Central memory CD8-positive, alpha-beta T cell (primary cell): ENCODE results near the gene NR6A1.

ENCODE experiments used
- ATAC-seq: fragments of 150-1000 bp; cut with Tn5 transposase; replicated peaks from 2 replicates; pipeline ENCODE4 v1.10.0; 2022; ENCODE audit warnings: mild to moderate bottlenecking, moderate FRiP score, moderate number of reproducible peaks; ENCODE audit not compliant: poor library complexity, severe bottlenecking; ENCODE audit errors: extremely low read depth
- DNase-seq, 2 donors: peaks; one replicate each; pipeline ENCODE4 v3.0.0; 2021; ENCODE audit warnings: low spot score in 2 of 2
- H3K27ac Mint-ChIP-seq: one replicate; pipeline ENCODE4 v1.8.0; 2022; ENCODE audit warnings: low read depth, mild to moderate bottlenecking, moderate library complexity, mixed read lengths
- H3K27me3 Mint-ChIP-seq: one replicate; pipeline ENCODE4 v1.8.0; 2022; ENCODE audit warnings: mixed read lengths
- H3K36me3 Mint-ChIP-seq: one replicate; pipeline ENCODE4 v1.8.0; 2022; ENCODE audit warnings: mild to moderate bottlenecking, moderate library complexity, mixed read lengths; ENCODE audit not compliant: insufficient read depth
- H3K4me1 Mint-ChIP-seq: one replicate; pipeline ENCODE4 v1.8.0; 2022; ENCODE audit warnings: mixed read lengths
- H3K4me3 Mint-ChIP-seq: one replicate; pipeline ENCODE4 v1.8.0; 2022; ENCODE audit warnings: mild to moderate bottlenecking, moderate library complexity, mixed read lengths
- H3K9me3 Mint-ChIP-seq: one replicate; pipeline ENCODE4 v1.8.0; 2022; ENCODE audit warnings: mixed read lengths

The NR6A1 gene

GRCh38 chr9:124674651-124675050 lies 96.5 kb downstream of the NR6A1 start:
- Mint-ChIP-seq H3K9me3 (peaks cover 6% of the 10 kb centered on the region), H3K4me1 (peaks cover 29% of the 10 kb centered on the region), H3K4me3 (no peak overlapping the region), H3K36me3 (peaks cover 2% of the 10 kb centered on the region), H3K27ac (no peak overlapping the region), H3K27me3 (no peaks in the 10 kb centered on the region)
- no peak for DNase-seq
- no peak for ATAC-seq

GRCh38 chr9:124673063-124673462 lies 98.0 kb downstream of the NR6A1 start:
- Mint-ChIP-seq H3K36me3 (peaks cover 2% of the 10 kb centered on the region), H3K27ac (no peak overlapping the region), H3K27me3 (no peaks in the 10 kb centered on the region), H3K9me3 (peaks cover 6% of the 10 kb centered on the region), H3K4me3 (peak overlapping the region; percentile 5), H3K4me1 (peaks cover 29% of the 10 kb centered on the region)
- ATAC-seq = no peak
- DNase-seq = no peak

DNA sequence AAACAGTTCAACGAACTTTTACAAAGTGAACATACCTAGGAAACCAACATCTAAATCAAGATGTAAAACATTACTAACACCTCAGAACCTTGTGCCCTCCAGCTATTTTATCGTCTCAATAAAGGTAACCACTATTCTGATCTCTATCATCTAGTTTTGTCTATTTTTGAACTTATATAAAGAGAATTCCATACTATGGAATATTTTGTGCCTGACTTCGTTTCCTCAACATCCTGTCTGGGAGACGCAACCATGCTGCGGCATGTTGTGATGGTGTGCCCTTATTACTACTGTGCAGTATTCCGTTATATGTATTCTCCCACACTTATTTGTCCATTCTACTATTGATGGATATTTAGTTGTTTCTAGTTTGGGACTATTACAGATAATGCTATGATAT lies 99.2 kb downstream of the NR6A1 start:
- Mint-ChIP-seq H3K4me1 (peaks cover 29% of the 10 kb centered on the region), H3K27ac (no peak overlapping the region), H3K4me3 (no peak overlapping the region), H3K9me3 (peaks cover 6% of the 10 kb centered on the region), H3K27me3 (no peaks in the 10 kb centered on the region), H3K36me3 (peaks cover 2% of the 10 kb centered on the region)
- DNase-seq = no peak
- ATAC-seq = no peak

DNA sequence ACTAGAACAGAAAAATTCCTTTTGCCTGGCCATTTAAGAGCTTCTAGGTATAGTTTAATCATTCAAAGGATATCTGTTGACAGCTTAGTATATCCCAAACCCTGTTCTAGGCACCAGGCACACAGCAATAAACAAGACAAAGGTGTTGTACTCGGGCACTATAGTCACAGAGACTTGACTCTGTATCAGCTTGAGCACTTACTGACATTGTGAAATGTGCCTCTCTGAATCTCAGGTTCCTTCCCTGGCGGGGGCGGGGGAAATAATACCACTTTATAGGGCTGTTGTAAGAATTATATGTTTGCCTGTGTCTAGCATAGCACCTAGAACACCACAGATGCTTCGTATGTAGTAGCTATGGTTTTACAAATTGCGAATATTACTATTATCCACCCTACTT lies 104.5 kb downstream of the NR6A1 start:
- Mint-ChIP-seq H3K27me3 (no peaks in the 10 kb centered on the region), H3K4me3 (no peak overlapping the region), H3K9me3 (no peaks in the 10 kb centered on the region), H3K36me3 (peaks cover 1% of the 10 kb centered on the region), H3K27ac (no peak overlapping the region), H3K4me1 (peaks cover 24% of the 10 kb centered on the region)
- DNase-seq (no peak), ATAC-seq (no peak)

GRCh38 chr9:124665391-124666058 lies 105.6 kb downstream of the NR6A1 start:
- no peak overlapping the region for H3K27ac Mint-ChIP-seq
- peaks cover 25% of the 10 kb centered on the region for H3K4me1 Mint-ChIP-seq
- DNase-seq (no peak), ATAC-seq (no peak)
- H3K27me3 Mint-ChIP-seq = no peaks in the 10 kb centered on the region
- H3K4me3 Mint-ChIP-seq = no peak overlapping the region
- H3K9me3 Mint-ChIP-seq = no peaks in the 10 kb centered on the region
- peaks cover 1% of the 10 kb centered on the region for H3K36me3 Mint-ChIP-seq

DNA sequence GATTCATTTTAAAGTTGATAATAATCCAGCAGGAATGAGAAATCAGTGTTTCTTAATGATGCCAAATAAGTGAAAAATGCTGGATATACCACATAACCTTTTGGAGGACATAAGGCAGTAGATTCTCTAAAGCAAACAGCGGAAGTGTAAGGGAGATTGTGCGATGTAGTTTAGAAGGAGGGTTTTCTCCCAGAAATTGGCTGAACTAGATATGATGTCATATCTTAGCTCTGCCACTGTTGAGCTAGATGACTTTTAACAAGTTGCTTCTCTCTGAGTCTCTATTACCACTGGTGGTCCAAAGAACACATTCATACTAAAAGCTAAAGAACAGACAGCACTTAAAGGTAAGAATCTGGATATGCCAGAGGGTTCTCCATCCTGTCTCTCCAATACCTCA lies 107.0 kb downstream of the NR6A1 start:
- H3K27me3 Mint-ChIP-seq = no peaks in the 10 kb centered on the region
- H3K4me3 Mint-ChIP-seq = no peak overlapping the region
- no peak for ATAC-seq
- peaks cover 4% of the 10 kb centered on the region for H3K36me3 Mint-ChIP-seq
- no peaks in the 10 kb centered on the region for H3K9me3 Mint-ChIP-seq
- H3K4me1 Mint-ChIP-seq = peaks cover 26% of the 10 kb centered on the region
- no peak for DNase-seq
- H3K27ac Mint-ChIP-seq = no peak overlapping the region

DNA sequence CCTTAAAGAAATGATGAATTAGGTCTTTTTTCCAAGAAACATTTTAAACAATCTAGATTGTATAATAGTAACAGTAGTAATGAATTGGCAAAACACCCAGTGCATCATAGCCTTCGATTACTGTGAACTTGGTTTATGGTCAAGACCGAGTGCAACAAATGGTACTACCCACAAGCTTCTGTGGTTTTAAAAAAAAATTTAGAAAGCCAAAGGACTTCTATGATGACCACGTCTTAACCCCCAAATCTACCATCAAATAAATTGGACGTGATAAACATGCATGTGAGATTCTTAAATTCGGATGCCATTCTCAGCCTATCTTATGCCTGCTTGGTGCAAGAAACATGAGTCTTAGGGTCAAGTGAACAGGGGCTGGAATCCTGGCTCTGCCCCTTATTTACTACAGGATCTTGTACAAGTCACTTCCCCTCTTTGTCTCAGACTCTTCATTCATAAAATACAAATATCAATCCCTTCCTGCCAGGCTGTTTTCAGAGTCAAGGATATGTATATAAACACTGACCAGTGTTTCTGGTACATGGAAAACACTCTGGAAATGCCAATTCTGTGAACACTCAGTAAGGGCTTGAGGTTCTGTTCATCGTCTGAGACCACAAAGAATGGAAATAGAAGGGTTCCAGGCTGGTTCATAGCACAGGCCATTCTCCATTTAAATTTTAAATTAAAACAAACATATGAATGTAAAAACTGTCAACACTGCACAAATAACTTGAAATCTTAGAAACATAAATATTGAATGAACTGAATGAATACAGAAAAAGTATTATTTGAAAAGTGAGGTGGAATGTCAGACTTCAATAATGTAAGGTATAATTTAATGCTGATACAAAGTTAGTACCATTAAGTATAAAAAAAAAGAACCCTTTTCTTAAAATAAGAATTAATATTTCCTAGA lies 107.8 kb downstream of the NR6A1 start:
- Mint-ChIP-seq H3K27me3 (no peaks in the 10 kb centered on the region), H3K36me3 (peaks cover 6% of the 10 kb centered on the region), H3K9me3 (no peaks in the 10 kb centered on the region), H3K27ac (no peak overlapping the region), H3K4me1 (peaks cover 34% of the 10 kb centered on the region), H3K4me3 (peak overlapping the region; percentile 36)
- ATAC-seq = no peak
- DNase-seq = no peak

DNA sequence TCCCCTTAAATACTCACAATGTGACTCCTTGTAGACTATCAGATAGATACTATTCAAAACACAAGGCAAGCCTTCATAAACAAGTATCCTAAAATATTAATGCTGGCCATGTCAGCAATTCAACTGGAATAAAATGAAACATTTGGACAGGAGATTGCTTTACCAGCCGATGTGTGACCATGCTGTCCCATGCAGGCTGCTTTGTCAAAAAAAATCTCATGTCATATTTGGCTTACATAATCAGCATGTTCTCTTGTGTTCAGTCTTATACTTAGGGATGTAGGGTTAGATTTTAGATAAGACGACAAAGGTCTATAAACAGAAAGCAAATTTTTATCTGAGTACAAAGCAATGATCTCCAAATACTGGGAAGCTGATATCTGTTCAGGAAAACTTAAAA lies 108.5 kb downstream of the NR6A1 start:
- Mint-ChIP-seq H3K9me3 (no peaks in the 10 kb centered on the region), H3K4me1 (peaks cover 42% of the 10 kb centered on the region), H3K4me3 (peak overlapping the region; percentile 41), H3K36me3 (peaks cover 10% of the 10 kb centered on the region), H3K27ac (no peak overlapping the region), H3K27me3 (no peaks in the 10 kb centered on the region)
- ATAC-seq (no peak), DNase-seq (no peak)

GRCh38 chr9:124661271-124661670 lies 109.8 kb downstream of the NR6A1 start:
- Mint-ChIP-seq H3K36me3 (peaks cover 10% of the 10 kb centered on the region), H3K9me3 (no peaks in the 10 kb centered on the region), H3K4me1 (peaks cover 44% of the 10 kb centered on the region), H3K27me3 (no peaks in the 10 kb centered on the region), H3K4me3 (peak overlapping the region; percentile 41), H3K27ac (no peak overlapping the region)
- DNase-seq (no peak), ATAC-seq (no peak)

DNA sequence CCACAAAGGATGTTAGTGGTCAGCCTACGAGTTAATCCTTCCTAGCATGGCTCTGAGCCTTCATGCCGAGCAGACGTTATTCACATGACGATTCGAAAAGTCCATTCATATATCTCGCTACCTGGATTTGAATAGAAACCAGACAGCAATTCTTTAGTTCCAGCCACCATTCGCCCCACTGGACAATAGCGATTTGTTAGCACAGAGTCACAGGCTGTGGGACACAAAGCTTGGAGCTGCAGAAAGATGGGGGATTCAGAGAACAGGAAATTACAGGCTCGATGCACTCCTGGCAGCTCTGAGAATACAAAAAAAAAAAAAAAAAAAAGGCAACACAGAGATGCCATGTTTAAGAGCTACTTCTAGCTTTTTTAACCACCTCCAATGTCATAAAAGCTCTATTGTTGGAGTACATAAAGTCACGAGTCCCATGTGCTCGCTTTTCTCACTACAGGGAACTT lies 110.7 kb downstream of the NR6A1 start:
- peaks cover 44% of the 10 kb centered on the region for H3K4me1 Mint-ChIP-seq
- no peak for DNase-seq

DNA sequence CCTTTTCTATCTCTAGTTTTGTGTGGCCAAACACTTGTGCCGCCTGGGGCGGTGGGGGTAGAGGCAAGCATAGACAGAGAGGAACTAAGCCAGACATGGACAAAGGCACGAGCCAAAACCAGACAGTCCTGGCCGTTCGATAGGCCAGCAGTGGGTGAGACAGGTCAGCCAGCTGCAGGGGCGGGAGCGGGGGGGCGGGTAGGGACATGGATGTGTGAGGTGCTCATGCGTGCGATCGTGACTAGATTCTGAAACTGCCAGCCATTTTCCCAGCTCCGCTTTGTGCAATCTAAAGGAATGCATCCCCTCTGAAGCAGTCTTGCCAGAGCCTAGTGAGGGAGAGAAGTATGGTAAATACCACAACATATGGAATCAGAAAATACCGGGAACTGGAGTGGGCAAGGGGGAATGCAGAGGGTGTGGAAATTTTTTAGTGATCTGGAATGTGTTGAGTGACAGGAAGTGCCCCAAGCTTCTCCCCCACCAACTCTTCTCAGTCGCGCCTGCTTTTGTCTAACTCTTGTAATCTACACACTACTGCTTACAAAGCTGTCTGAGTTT lies 111.9 kb downstream of the NR6A1 start:
- DNase-seq (peak in 1 of 2 donors; percentile 17), ATAC-seq (peak; percentile 52)
- Mint-ChIP-seq H3K4me3 (peak overlapping the region; percentile 86), H3K27ac (peak overlapping the region; percentile 91), H3K27me3 (no peaks in the 10 kb centered on the region), H3K9me3 (no peaks in the 10 kb centered on the region), H3K4me1 (peaks cover 44% of the 10 kb centered on the region), H3K36me3 (peaks cover 10% of the 10 kb centered on the region)

More for the DNA sequence above, 110.7 kb downstream of the NR6A1 start:
- H3K27ac Mint-ChIP-seq = peak overlapping the region; percentile 91
- no peaks in the 10 kb centered on the region for H3K9me3 Mint-ChIP-seq
- H3K4me3 Mint-ChIP-seq = peak overlapping the region; percentile 86
- H3K27me3 Mint-ChIP-seq = no peaks in the 10 kb centered on the region
- peaks cover 10% of the 10 kb centered on the region for H3K36me3 Mint-ChIP-seq
- no peak for ATAC-seq

DNA sequence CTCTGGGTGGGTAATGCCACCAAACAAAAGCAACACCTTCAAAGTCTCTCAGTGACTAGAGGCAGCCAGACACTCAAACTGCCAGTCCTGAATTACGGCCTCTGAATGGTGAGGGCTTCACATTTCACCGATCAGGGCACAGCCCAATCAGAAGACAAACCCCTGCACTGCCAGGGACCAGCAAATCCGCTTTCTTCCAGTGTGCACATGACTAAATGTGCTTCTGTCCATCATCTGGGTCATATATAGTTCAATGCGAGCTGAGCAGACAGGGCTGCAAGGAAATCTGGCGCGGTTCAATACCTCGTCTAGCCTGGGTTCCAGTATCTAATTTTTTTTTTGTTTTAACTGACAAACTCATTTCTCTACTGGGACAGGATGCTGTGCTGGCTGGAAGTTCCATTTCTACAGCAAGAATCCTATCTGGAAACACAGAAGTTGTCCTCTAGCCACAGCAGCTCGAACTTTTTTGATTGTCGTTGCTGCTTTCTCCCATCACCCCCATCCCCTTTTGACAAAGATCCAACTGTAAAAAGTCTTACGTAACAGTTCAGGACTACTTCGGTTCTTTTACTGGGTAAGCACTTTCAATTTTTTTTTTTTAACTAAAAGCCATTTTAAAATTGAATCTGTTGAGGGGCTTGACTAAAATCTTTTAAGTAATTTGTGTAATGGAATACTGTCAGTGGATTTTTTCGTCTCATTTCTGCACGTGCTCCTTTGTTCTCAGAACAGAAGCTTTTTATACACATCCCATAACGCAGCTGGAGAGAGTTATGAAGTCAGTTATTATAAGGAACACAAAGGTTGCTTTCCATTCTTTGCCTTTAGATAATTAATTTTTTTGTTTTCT lies 112.7 kb downstream of the NR6A1 start:
- Mint-ChIP-seq H3K27ac (peak overlapping the region; percentile 91), H3K9me3 (no peaks in the 10 kb centered on the region), H3K4me1 (peaks cover 43% of the 10 kb centered on the region), H3K27me3 (no peaks in the 10 kb centered on the region), H3K4me3 (peak overlapping the region; percentile 86), H3K36me3 (peaks cover 9% of the 10 kb centered on the region)
- DNase-seq (peak in 1 of 2 donors; percentile 56), ATAC-seq (peak; percentile 84)
